K562 (cell line): ENCODE data around the gene GNAZ. TPM values are rescaled to one million over a fixed set of nuclear protein-coding genes. Genes with fewer than 3 reads are reported as not detected.

ENCODE experiments used
- IRF2 ChIP-seq: sonication (generic); formaldehyde crosslinking; IDR thresholded peaks from 2 replicates; pipeline ENCODE4 v1.8.1; 2022; ENCODE audit warnings: mild to moderate bottlenecking, missing genetic modification reagents
- ZNF124 ChIP-seq: sonication (generic); formaldehyde crosslinking; IDR thresholded peaks from 2 replicates; pipeline ENCODE4 v1.8.1; 2022; ENCODE audit warnings: missing genetic modification reagents
- ZNF282 ChIP-seq: sonication (generic); formaldehyde crosslinking; IDR thresholded peaks from 2 replicates; pipeline ENCODE4 v1.8.1; 2023; ENCODE audit warnings: missing genetic modification reagents
- polyA plus RNA-seq, 8 experiments: library from polyadenylated mRNA; depleted of rRNA in 4 of 8; stranded (reverse) in 5 of 8; unstranded in 3 of 8; fragments of >200 nt; fragmentation: Nextera tagmentation in 2 of 8; fragmentation: Illumina TruSeq in 1 of 8; extraction: Ambion mirVana in 2 of 8; extraction: Trizol in 1 of 8; gene quantifications; 2 replicates each; pipeline versions ENCODE4 v1.2.1 to v1.2.3, GENCODE V29; 2011 to 2014; ENCODE audit warnings: inconsistent platforms in 1 of 8, missing spikeins in 1 of 8
- total RNA-seq, 7 experiments: library from RNA; depleted of rRNA in 6 of 7; stranded (reverse); fragments of >200 nt in 6 of 7; fragmentation: Illumina TruSeq in 2 of 7; extraction: Trizol in 2 of 7; gene quantifications; 2 replicates each; pipeline versions ENCODE4 v1.2.1 to v1.2.3, GENCODE V29; 2011 to 2021; ENCODE audit warnings: low replicate concordance in 1 of 7
- TF ChIP-seq, protein P1 (sequence below): sonication (generic); formaldehyde crosslinking; IDR thresholded peaks from 2 replicates; pipeline ENCODE4 v1.8.0; 2022; ENCODE audit warnings: mild to moderate bottlenecking, missing genetic modification reagents
- TF ChIP-seq, protein P2 (sequence below), 2 experiments: fragments of 450-650 bp in 1 of 2; sonication (generic) in 1 of 2; formaldehyde crosslinking; conservative IDR thresholded peaks; 2 replicates each; pipeline versions ENCODE4 v1.4.0 to v1.8.1; 2020 to 2022; ENCODE audit warnings: mild to moderate bottlenecking in 1 of 2, missing genetic modification reagents in 1 of 2
- TF ChIP-seq, protein P3 (sequence below): IDR thresholded peaks from 3 replicates; pipeline ENCODE4 v1.6.1; 2011; ENCODE audit warnings: borderline replicate concordance, mild to moderate bottlenecking, moderate library complexity; ENCODE audit not compliant: insufficient read length; ENCODE audit errors: extremely low read depth
- TF ChIP-seq, protein P4 (sequence below): sonication (generic); formaldehyde crosslinking; IDR thresholded peaks from 2 replicates; pipeline ENCODE4 v1.8.1; 2023; ENCODE audit warnings: mild to moderate bottlenecking, missing genetic modification reagents
- TF ChIP-seq, protein P5 (sequence below), 2 experiments: fragments of 450-650 bp in 1 of 2; sonication (generic) in 1 of 2; formaldehyde crosslinking in 1 of 2; IDR thresholded peaks; 2 replicates each; pipeline versions ENCODE4 v1.7.1 to v1.9.0; 2016 to 2022; ENCODE audit warnings: inconsistent platforms in 1 of 2, mild to moderate bottlenecking in 1 of 2, missing genetic modification reagents in 1 of 2
- TF ChIP-seq, protein P6 (sequence below): sonication (generic); formaldehyde crosslinking; IDR thresholded peaks from 2 replicates; pipeline ENCODE4 v1.8.1; 2022; ENCODE audit warnings: missing genetic modification reagents

The GNAZ gene
- total and polyA plus RNA-seq, 9 of the 15 experiments (the other 6 are each of a cell fraction or from before 2014, with no cell fraction given), result 0.04 to 0.22 (median 0.13) TPM; not detected in 3

DNA sequence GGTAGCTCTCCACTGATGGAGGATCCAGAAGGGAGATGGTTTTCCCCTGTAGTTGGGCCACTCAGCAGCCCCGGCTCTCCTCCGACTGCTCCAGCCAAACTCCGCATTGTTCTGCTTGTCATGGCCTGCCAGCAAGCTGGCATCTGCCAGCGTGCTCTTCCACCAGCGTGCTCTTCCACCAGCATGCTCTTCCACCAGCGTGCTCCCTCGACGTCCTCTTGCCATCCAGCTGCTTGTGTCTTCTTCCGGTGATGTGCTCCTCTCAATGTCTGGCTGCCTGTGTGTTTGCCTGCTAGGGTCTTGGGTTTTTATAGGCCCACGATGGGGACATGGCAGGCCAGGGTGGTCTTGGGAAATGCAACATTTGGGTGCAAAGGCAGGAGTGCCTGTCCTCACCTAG, 43.5 kb upstream of the GNAZ start (continued):
- TF ChIP-seq, protein P1, sequence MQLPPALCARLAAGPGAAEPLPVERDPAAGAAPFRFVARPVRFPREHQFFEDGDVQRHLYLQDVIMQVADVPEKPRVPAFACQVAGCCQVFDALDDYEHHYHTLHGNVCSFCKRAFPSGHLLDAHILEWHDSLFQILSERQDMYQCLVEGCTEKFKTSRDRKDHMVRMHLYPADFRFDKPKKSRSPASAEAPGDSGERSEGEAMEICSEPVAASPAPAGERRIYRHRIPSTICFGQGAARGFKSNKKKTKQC, result 0 out of 2 replicates have a peak, but pooled peaks have one; percentile 69
- TF ChIP-seq, protein P2, sequence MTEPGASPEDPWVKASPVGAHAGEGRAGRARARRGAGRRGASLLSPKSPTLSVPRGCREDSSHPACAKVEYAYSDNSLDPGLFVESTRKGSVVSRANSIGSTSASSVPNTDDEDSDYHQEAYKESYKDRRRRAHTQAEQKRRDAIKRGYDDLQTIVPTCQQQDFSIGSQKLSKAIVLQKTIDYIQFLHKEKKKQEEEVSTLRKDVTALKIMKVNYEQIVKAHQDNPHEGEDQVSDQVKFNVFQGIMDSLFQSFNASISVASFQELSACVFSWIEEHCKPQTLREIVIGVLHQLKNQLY (CRISPR knock-in tag; conservative IDR thresholded peaks at IDR 0.05), result peak in 1 of 2 experiments; percentile 92; a peak in 2 of 4 replicates
- TF ChIP-seq, protein P3, sequence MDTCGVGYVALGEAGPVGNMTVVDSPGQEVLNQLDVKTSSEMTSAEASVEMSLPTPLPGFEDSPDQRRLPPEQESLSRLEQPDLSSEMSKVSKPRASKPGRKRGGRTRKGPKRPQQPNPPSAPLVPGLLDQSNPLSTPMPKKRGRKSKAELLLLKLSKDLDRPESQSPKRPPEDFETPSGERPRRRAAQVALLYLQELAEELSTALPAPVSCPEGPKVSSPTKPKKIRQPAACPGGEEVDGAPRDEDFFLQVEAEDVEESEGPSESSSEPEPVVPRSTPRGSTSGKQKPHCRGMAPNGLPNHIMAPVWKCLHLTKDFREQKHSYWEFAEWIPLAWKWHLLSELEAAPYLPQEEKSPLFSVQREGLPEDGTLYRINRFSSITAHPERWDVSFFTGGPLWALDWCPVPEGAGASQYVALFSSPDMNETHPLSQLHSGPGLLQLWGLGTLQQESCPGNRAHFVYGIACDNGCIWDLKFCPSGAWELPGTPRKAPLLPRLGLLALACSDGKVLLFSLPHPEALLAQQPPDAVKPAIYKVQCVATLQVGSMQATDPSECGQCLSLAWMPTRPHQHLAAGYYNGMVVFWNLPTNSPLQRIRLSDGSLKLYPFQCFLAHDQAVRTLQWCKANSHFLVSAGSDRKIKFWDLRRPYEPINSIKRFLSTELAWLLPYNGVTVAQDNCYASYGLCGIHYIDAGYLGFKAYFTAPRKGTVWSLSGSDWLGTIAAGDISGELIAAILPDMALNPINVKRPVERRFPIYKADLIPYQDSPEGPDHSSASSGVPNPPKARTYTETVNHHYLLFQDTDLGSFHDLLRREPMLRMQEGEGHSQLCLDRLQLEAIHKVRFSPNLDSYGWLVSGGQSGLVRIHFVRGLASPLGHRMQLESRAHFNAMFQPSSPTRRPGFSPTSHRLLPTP, result no peak
- TF ChIP-seq, protein P4, sequence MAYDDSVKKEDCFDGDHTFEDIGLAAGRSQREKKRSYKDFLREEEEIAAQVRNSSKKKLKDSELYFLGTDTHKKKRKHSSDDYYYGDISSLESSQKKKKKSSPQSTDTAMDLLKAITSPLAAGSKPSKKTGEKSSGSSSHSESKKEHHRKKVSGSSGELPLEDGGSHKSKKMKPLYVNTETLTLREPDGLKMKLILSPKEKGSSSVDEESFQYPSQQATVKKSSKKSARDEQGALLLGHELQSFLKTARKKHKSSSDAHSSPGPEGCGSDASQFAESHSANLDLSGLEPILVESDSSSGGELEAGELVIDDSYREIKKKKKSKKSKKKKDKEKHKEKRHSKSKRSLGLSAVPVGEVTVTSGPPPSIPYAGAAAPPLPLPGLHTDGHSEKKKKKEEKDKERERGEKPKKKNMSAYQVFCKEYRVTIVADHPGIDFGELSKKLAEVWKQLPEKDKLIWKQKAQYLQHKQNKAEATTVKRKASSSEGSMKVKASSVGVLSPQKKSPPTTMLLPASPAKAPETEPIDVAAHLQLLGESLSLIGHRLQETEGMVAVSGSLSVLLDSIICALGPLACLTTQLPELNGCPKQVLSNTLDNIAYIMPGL (CRISPR knock-in tag), result peak; percentile 68; the same call in 1 of the 2 replicates
- peak; percentile 88; the same call in 1 of the 2 replicates for TF ChIP-seq ZNF124 (CRISPR knock-in tag)
- peak; percentile 95 for TF ChIP-seq IRF2 (CRISPR knock-in tag)
- TF ChIP-seq, protein P5, sequence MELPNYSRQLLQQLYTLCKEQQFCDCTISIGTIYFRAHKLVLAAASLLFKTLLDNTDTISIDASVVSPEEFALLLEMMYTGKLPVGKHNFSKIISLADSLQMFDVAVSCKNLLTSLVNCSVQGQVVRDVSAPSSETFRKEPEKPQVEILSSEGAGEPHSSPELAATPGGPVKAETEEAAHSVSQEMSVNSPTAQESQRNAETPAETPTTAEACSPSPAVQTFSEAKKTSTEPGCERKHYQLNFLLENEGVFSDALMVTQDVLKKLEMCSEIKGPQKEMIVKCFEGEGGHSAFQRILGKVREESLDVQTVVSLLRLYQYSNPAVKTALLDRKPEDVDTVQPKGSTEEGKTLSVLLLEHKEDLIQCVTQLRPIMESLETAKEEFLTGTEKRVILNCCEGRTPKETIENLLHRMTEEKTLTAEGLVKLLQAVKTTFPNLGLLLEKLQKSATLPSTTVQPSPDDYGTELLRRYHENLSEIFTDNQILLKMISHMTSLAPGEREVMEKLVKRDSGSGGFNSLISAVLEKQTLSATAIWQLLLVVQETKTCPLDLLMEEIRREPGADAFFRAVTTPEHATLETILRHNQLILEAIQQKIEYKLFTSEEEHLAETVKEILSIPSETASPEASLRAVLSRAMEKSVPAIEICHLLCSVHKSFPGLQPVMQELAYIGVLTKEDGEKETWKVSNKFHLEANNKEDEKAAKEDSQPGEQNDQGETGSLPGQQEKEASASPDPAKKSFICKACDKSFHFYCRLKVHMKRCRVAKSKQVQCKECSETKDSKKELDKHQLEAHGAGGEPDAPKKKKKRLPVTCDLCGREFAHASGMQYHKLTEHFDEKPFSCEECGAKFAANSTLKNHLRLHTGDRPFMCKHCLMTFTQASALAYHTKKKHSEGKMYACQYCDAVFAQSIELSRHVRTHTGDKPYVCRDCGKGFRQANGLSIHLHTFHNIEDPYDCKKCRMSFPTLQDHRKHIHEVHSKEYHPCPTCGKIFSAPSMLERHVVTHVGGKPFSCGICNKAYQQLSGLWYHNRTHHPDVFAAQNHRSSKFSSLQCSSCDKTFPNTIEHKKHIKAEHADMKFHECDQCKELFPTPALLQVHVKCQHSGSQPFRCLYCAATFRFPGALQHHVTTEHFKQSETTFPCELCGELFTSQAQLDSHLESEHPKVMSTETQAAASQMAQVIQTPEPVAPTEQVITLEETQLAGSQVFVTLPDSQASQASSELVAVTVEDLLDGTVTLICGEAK (IDR thresholded peaks at IDR 0.05), result no peak
- TF ChIP-seq, protein P5 (CRISPR knock-in tag; IDR thresholded peaks at IDR 0.05), result 0 out of 2 replicates have a peak, but pooled peaks have one; percentile 41
- TF ChIP-seq ZNF282 (CRISPR knock-in tag), result 0 out of 2 replicates have a peak, but pooled peaks have one; percentile 32
- TF ChIP-seq, protein P6, sequence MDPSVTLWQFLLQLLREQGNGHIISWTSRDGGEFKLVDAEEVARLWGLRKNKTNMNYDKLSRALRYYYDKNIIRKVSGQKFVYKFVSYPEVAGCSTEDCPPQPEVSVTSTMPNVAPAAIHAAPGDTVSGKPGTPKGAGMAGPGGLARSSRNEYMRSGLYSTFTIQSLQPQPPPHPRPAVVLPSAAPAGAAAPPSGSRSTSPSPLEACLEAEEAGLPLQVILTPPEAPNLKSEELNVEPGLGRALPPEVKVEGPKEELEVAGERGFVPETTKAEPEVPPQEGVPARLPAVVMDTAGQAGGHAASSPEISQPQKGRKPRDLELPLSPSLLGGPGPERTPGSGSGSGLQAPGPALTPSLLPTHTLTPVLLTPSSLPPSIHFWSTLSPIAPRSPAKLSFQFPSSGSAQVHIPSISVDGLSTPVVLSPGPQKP (CRISPR knock-in tag), result peak; percentile 79; the same call in 1 of the 2 replicates
